C1 segment of cervical spinal cord (tissue), 14 donors: ENCODE data around the gene MTFR1L.

ENCODE experiments used
- DNase-seq, 14 donors: peaks; one replicate each; lab custom pipeline; 2025; lab: John Stamatoyannopoulos, UW

Gene MTFR1L

GRCh38 chr1:25877155-25877554 is 57.4 kb downstream of the MTFR1L start:
- no peak for DNase-seq

GRCh38 chr1:25878690-25879089 is 58.9 kb downstream of the MTFR1L start:
- no peak for DNase-seq

GRCh38 chr1:25879675-25880074 is 59.9 kb downstream of the MTFR1L start:
- DNase-seq: no peak

- no peak for DNase-seq
Measured at GRCh38 chr1:25880518-25880917, 60.8 kb downstream of the MTFR1L start.

GRCh38 chr1:25881266-25881665 is 61.5 kb downstream of the MTFR1L start:
- DNase-seq: no peak
